Measurements from ENCODE around the gene ZNF614.
A peak's percentile ranks its signal among the peaks of the same experiment; 100 is the strongest.
"Not testable (repeated sequence)": the region's sequence is repeated elsewhere in the genome, so short reads cannot be mapped to it uniquely, and the experiment has no call there.

ZNF614 gene

DNA sequence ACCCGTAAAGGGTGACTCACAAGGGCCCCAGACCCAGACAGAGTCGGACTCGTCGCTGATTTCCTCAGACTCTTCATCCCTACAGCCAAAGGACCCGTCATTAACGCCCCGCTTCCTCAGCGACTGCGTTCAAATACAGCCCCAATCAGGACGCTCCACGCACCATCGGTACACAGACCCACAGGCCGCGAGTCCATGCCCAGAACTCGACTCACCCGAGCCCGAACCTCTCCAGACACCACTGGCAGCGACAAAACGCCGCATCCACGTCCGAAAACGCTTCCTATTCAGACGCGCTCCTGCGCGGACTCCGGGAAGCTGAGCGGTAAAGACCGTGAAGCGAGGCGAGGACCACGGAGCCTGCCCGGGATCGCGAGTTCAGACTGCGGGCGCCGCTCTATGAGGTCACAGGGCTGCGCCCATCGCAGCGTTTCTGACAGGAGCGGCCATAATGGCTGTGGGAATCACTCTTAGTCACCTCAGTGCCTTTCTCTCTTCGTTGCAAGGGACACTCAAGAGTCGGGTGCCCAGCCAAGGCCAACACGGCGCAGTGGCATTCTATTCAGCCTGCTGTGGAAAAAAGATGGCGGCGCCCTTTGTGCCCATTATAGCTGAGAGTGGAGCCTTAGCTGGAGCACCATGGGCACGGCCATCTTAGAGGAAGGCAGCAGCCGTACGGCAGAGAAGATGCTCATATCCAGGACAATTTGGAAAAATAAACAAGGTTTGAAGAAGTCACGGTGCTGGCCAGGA is at the start of gene ZNF614:
TSS of gene ZNF614 (minus strand) at position 353 of the 753 bp plus-strand sequence. CDS start 2,634 bp downstream, outside the sequence.
- peak; percentile 64 for DNase-seq (ENCODE audit: insufficient read length, low spot score)
- FAIRE-seq = peak; percentile 90

DNA sequence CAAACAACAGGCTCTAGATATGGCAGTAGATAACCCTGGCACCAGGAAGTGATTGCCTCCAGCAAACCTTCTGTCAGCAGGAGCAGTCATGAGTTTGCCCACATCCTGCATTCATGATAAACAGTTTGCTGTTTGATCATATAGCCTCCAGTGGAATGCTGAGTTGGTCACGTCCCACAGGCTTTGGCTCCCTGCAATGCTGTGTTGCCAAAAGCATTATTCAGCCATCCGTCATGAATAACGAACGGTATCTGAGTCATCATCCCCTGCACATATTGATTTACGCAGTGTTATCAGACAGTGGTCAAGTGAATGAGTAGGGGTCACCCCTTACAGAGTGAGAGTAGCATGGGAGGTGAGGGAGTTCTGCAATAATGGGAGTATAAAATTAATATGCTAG is 42.3 kb upstream of the ZNF614 start:
- FAIRE-seq (no peak), DNase-seq (ENCODE audit: insufficient read length, low spot score) (no peak)

DNA sequence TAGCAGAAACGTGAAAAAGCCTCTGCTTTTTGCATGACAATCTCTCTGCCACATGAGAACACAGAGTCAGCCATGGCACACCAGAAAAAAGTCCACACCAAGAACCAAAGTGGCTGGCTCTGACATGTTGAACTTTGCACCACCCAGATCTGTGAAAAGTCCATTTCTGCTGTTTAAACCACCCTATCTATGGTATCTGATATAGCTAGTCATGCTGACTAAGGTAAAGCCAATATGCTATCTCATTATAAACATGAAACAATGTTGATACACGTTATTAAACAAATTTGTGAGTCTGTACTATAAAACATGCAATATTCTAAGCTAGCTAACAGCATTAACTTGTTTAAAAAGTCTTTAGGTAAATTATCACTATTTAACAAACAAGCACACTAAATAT is 41.5 kb upstream of the ZNF614 start:
- DNase-seq (ENCODE audit: insufficient read length, low spot score) (no peak), FAIRE-seq (no peak)

DNA sequence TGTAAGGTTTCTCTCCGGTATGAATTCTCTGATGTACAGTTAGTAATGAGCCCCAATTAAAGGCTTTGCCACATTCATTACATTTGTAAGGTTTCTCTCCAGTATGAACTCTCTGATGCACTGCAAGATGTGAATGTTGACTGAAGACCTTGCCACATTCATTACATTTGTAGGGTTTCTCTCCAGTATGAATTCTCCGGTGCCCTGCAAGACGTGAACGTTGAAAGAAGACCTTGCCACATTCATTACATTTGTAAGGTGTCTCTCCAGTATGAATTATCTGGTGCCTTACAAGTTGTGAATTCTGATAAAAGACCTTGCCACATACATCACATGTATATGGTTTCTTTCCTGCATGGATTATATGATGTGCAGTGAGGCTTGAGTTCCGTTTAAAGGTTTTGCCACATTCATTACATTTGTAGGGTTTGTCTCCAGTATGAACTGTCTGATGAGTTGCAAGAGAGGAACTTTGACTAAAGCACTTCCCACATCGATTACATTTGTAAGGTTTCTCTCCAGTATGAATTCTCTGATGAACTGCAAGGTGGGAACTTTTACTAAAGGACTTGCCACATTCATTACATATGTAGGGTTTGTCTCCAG is 38.2 kb upstream of the ZNF614 start:
- FAIRE-seq = no peak
- DNase-seq (ENCODE audit: insufficient read length, low spot score) = no peak

DNA sequence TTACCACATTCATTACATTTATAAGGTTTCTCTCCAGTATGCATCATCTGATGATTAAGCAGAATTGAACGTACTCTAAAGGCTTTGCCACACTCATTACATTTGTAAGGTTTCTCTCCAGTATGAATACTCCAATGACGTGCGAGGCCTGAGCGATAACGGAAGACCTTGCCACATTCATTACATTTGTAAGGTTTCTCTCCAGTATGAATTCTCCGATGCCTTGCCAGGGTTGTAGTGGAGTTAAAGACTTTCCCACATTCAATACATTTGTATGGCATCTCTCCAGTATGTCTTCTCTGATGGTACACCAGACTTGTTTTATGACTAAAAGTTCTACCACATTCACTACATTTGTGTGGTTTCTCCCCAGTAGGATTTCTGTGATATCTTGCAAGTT is 37.2 kb upstream of the ZNF614 start:
- FAIRE-seq (no peak), DNase-seq (ENCODE audit: insufficient read length, low spot score) (no peak)

DNA sequence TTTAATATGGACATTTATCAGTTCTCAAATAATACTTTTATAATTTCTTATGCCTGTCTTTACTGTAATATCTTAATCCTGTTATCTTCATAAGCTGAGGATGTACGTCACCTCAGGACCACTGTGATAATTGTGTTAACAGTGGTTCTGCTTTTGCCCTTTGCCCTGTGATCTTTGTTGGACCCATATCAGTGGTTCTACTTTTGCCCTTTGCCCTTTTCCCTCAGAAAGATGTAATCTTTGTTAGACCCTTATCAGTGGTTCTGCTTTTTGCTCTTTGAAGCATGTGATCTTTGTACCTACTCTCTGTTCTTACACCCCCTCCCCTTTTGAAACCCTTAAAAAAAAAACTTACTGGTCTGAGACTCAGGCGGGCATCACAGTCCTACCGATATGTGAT is 28.3 kb upstream of the ZNF614 start:
- not testable (repeated sequence) for DNase-seq (ENCODE audit: insufficient read length, low spot score); FAIRE-seq

DNA sequence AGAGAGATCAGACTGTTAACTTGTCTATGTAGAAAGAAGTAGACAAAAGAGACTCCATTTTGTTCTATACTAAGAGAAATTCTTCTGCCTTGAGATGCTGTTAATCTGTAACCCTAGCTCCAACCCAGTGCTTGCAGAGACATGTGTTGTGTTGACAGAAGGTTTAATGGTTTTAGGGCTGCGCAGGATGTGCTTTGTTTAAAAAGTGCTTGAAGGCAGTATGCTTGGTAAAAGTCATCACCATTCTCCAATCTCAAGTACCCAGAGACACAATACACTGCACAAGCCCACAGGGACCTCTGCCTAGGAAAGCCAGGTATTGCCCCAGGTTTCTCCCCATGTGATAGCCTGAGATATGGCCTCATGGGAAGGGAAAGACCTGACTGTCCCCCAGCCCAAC is 23.6 kb upstream of the ZNF614 start:
- FAIRE-seq; DNase-seq (ENCODE audit: insufficient read length, low spot score): not testable (repeated sequence)

DNA sequence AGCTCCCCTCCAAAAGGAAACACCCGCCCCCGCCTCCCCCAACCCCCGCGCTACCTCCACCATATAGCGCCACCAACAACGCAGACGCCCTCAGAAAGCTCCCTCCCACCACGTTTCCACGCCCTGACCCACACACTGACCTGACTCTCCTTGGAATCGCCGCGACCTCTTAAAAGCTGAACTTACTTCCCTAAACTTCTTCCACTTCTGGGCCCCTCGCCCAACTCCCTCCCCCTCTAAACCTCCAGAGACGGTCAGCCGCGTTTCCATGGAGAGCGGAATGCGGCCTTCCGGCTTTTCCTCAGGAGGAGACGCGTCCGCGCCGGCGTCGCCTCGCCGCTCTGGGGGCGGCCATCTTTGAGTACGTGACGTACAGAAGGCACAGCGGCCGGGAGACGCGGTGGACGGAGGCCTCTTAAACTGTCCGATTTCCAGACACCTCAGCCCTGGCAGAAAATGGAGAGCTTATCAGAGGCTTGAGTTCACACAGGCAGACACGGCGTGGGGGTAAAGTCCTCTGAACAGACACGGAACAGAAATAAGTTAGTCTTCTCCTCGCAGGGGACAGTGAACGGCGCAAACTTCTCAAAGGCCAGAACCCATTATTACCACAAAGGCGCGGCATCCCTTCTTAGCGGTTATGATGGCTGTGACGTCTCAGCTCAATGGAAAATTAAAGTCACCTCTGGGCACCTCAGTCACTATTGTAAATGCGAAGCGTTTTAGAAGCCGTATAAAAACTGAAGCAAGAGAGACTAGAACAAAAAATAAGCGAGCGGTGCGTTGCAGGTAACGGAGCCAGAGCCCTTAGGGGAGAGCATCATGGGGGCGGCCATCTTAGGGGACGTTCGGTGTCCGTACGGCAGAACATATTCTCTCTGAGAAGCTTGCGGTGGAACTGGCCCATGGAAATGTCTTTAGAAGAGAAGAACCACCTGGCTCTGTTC is 20.6 kb upstream of the ZNF614 start, which contains the start of gene ZNF432:
TSS of gene ZNF432 (minus strand) at position 284 of the 947 bp plus-strand sequence. CDS start 1,970 bp downstream, outside the sequence.
- DNase-seq (ENCODE audit: insufficient read length, low spot score) (peak; percentile 40), FAIRE-seq (peak; percentile 94)

DNA sequence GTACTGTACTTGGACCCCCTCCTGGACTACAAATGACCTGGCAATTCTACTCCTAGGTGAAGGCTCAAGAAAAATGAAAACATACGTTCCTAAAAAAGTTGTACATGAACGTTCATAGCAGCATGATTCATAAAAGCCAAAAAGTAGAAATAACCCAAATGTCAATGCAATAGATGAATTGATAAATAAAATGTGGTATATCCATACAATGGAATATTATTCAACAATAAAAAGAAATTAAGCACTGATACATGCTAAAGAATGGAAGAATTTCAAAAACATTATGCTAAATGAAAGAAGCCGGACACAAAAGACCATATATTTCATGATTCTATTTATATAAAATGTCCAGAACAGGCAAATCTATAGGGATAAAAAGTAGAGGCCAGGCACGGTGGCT is 11.0 kb upstream of the ZNF614 start:
- DNase-seq (ENCODE audit: insufficient read length, low spot score) = no peak
- no peak for FAIRE-seq

DNA sequence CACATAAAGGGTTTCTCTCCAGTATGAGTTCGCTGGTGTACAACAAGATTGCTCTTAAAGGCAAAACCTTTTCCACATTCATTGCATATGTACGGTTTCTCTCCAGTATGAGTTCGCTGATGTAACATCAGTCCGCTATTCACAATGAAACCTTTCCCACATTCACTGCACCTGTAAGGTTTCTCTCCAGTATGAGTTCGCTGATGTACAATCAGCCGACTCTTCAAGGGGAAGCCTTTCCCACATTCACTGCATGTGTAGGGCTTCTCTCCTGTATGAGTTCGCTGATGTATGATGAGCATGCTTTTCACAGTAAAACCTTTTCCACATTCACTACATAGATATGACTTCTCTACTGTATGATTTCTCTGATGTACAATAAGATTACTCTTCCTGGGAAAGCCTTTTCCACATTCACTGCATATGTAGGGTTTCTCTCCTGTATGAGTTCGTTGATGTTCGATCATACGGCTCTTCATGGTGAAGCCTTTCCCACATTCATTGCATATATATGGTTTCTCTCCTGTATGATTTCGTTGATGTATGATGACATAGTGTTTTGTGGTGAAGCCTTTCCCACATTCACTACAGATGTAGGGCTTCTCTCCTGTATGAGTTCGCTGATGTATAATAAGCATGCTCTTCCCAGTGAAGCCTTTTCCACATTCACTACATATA is 6.0 kb upstream of the ZNF614 start:
- FAIRE-seq (no peak), DNase-seq (ENCODE audit: insufficient read length, low spot score) (no peak)

DNA sequence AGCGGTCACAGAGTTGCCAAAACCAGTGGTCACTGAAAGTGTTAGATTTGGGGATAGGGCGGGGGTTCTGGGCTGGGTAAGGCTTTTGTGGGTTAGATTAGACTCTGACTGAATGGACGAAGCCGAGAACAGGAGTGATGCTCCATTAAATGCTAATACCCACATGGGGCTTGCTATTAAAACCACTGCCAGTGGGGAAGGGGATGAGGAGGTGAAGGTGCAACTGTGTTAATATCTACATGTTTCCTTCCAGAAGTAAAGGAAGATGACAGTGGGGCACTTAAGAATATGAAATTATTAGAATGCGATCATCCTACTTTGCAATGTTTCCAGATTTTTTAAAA is 573 bp upstream of the ZNF614 start:
- no peak for FAIRE-seq

DNA sequence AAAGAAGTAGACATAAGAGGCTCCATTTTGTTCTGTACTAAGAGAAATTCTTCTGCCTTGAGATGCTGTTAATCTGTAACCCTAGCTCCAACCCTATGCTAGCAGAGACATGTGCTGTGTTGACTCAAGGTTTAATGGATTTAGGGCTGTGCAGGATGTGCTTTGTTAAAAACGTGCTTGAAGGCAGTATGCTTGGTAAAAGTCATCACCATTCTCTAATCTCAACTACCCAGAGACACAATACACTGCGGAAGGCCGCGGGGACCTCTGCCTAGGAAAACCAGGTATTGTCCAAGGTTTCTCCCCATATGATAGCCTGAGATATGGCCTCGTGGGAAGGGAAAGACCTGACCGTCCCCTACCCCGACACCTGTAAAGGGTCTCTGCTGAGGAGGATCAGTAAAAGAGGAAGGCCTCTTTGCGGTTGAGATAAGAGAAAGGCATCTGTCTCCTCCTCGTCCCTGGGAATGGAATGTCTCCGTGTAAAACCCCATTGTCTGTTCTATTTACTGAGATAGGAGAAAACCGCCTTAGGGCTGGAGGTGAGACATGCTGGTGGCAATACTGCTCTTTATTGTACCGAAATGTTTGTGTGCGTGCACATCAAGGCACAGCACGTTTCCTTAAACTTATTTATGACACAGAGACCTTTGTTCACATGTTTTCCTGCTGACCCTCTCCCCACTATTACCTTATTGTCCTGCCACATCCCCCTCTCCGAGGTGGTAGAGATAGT is 1.8 kb downstream of the ZNF614 start:
- not testable (repeated sequence) for FAIRE-seq; DNase-seq (ENCODE audit: insufficient read length, low spot score)

More for the DNA sequence above, 573 bp upstream of the ZNF614 start:
- no peak for DNase-seq (ENCODE audit: insufficient read length, low spot score)

DNA sequence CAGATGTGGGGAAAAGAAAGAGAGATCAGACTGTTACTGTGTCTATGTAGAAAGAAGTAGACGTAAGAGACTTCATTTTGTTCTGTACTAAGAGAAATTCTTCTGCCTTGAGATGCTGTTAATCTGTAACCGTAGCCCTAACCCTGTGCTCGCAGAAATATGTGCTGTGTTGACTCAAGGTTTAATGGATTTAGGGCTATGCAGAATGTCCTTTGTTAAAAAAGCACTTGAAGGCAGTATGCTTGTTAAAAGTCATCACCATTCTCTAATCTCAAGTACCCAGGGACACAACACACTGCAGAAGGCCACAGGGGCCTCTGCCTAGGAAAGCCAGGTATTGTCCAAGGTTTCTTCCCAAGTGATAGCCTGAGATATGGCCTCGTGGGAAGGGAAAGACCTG is 3.7 kb downstream of the ZNF614 start:
- not testable (repeated sequence) for DNase-seq (ENCODE audit: insufficient read length, low spot score); FAIRE-seq

DNA sequence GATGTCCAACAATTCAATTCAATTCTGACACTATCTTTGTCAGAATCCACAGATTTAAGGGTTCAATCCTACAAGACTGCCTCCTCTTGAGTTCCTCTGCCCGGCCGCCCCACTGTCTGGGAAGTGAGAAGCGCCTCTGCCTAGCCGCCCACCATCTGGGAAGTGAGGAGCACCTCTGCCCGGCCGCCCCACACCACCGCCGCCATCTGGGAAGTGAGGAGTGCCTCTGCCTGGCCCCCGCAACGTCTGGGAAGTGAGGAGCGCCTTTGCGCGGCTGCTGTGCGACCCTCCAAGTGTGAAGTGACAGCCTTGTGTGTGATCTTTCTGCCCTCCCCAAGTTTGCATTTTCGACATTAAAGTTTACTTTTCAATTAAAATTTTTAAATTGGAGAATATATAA is 6.0 kb downstream of the ZNF614 start:
- FAIRE-seq (no peak), DNase-seq (ENCODE audit: insufficient read length, low spot score) (no peak)

DNA sequence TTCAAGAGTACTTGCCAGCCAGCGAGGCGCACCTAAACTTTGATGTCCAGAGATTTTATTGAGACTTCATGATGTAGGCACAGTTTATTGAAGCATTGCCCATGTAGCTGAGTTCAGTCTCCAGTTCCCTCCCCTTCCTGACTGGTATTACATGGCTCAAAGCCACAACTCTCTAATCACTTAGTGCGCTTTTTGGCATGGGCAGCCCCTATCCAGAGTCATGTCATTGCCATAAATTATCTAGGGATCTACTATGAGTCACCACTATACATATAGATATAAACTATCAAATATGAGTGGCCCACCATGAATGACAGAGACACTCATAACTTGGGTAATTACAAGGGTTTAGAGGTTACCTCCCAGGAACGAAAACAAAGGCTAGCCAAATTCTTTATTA is 7.7 kb downstream of the ZNF614 start:
- DNase-seq (ENCODE audit: insufficient read length, low spot score) (no peak), FAIRE-seq (no peak)

DNA sequence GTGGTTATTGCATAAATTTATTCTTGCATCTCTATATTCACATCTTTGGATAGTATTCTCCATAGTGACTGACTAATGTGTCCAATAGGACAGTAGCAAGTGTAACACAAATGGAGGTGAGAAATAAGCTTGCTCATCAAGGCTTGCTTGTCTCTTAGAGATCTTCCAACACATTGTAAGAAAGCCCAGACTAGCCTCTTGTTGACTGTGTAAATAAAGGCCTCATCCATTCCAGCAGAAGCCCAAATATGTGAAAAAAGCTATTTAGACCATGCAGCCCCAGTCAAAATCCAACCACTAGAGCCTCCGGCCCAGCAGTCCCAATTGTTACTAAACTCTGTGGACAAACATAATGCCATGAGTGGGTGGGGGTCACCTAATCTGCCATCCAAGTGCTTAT is 17.5 kb downstream of the ZNF614 start:
- DNase-seq (ENCODE audit: insufficient read length, low spot score) = no peak
- no peak for FAIRE-seq

DNA sequence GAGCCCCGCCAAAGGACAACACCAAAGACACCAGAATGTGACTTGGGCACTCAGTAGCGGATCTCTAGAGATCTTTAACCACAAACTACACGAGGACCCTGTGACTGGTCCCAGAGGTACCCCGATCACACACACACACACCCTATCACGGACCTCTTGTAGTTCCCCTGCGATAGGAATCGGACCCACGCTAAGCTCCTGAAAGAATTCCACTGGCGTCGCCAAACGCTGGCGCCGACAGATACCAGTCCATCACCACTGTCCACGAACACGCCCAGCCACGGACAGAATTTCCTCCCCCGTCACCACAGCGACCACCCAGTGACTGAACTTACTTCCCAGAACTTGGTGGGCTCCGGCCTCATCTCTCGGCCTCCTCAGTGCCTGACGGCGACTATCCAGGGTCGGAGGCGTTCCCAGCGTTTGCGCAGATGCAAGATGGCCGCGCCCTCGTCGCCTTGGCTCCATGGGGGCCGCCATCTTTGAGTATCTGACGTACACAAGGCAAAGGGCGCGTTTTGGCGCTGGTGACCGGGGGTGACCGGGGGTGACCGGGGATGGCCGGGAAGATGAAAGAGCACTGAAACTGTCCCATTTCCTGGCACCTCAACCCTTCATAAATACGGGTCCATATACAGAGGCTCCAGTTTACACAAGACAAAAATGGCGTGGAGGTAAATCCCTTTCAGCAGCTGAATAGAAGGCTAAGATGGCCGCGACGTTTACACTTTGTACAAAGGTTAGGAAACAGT is 20.2 kb downstream of the ZNF614 start, which contains the start of gene ZNF615:
TSS of gene ZNF615 (minus strand) at position 406 of the 752 bp plus-strand sequence. CDS start 4,500 bp downstream, outside the sequence.
- FAIRE-seq = peak; percentile 99
- peak; percentile 45 for DNase-seq (ENCODE audit: insufficient read length, low spot score)

DNA sequence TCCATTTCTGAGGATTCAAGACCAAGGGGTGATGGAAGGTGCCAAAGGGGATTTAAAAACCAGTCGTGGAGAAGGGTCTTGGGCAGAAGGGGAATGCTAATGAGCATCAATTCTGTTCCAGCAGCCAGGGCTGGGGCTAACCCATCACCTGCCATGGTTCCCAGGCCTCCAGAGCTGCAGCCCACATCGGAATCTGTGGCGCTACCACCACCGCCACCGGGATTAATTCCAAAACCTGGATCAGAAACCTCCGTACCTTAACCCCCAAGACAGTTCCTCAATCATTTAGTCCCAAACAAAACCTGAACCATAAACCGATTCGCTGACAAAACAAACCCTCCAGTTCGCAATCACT is 20.8 kb downstream of the ZNF614 start:
- FAIRE-seq = peak; percentile 73

DNA sequence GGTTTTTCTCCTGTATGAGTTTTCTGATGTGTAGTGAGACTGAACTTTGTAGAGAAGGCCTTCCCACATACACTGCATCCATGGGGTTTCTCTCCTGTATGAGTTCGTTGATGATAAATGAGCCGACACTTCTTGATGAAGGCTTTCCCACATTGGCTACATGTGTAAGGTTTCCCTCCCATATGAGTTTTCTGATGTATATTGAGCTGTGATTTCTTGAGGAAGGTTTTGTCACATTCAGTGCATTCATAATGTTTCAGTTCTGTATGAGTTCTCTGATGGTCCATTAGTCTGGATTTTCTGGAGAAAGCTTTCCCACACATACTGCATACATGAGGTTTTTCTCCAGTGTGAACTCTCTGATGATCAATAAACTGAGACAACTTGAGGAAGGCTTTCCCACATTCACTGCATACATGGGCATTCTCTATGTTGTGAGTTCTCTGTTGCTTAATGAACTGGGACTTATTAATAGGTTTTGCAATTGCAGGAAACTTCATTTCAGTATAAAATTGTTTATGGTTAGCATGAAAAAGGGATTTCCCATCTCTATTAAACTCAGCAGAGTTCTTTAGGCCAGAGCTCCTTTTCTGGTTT is 34.0 kb downstream of the ZNF614 start:
- FAIRE-seq = no peak

More for the DNA sequence above, 20.8 kb downstream of the ZNF614 start:
- no peak for DNase-seq (ENCODE audit: insufficient read length, low spot score)

More for the DNA sequence above, 34.0 kb downstream of the ZNF614 start:
- DNase-seq (ENCODE audit: insufficient read length, low spot score) = no peak

Data from GM19239 (cell line).